GM19438 (cell line): ENCODE results near the gene PIM1.
"Not testable (repeated sequence)": the region's sequence is repeated elsewhere in the genome, so short reads cannot be mapped to it uniquely, and the experiment has no call there.

Source experiments
- ATAC-seq: cut with Tn5 transposase; IDR thresholded peaks from one replicate; pipeline ENCODE4 v1.9.1; 2021; ENCODE audit warnings: low read depth; ENCODE audit not compliant: unreplicated experiment

PIM1 gene

GRCh38 chr6:37170273-37171200 lies 585 bp downstream of the PIM1 start:
- ATAC-seq: peak; percentile 20

GRCh38 chr6:37171201-37171969 lies 1.4 kb downstream of the PIM1 start:
- ATAC-seq: no peak

- no peak for ATAC-seq
Measured at GRCh38 chr6:37171970-37172812, 2.2 kb downstream of the PIM1 start.

GRCh38 chr6:37172912-37173492 lies 3.0 kb downstream of the PIM1 start:
- no peak for ATAC-seq

DNA sequence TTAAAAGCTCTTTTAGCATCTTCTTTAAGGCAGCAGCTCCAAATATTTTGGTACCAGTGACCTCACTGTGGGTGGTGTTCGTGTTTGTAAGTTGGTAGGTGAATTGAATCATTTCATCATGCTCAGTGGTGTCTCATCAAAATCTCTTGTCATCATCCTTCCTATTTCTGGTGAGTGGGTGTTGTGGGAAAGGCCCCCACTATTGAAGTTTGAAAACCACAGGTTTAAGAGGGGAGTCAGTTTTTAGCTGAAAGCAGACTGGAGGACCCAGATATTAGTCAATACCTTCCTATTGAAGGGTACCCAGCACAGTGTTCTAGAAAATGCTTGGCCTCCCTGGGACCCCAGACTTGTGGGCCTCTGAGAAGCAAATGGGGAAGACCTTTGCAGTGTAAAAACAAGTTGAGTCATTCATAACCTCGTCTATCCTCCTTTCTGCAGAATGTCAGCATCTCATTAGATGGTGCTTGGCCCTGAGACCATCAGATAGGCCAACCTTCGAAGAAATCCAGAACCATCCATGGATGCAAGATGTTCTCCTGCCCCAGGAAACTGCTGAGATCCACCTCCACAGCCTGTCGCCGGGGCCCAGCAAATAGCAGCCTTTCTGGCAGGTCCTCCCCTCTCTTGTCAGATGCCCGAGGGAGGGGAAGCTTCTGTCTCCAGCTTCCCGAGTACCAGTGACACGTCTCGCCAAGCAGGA lies 3.7 kb downstream of the PIM1 start:
- ATAC-seq: no peak

DNA sequence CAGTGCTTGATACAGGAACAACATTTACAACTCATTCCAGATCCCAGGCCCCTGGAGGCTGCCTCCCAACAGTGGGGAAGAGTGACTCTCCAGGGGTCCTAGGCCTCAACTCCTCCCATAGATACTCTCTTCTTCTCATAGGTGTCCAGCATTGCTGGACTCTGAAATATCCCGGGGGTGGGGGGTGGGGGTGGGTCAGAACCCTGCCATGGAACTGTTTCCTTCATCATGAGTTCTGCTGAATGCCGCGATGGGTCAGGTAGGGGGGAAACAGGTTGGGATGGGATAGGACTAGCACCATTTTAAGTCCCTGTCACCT lies 4.2 kb downstream of the PIM1 start:
- ATAC-seq: no peak

- ATAC-seq: no peak
Measured at GRCh38 chr6:37174515-37175331, 4.8 kb downstream of the PIM1 start.

DNA sequence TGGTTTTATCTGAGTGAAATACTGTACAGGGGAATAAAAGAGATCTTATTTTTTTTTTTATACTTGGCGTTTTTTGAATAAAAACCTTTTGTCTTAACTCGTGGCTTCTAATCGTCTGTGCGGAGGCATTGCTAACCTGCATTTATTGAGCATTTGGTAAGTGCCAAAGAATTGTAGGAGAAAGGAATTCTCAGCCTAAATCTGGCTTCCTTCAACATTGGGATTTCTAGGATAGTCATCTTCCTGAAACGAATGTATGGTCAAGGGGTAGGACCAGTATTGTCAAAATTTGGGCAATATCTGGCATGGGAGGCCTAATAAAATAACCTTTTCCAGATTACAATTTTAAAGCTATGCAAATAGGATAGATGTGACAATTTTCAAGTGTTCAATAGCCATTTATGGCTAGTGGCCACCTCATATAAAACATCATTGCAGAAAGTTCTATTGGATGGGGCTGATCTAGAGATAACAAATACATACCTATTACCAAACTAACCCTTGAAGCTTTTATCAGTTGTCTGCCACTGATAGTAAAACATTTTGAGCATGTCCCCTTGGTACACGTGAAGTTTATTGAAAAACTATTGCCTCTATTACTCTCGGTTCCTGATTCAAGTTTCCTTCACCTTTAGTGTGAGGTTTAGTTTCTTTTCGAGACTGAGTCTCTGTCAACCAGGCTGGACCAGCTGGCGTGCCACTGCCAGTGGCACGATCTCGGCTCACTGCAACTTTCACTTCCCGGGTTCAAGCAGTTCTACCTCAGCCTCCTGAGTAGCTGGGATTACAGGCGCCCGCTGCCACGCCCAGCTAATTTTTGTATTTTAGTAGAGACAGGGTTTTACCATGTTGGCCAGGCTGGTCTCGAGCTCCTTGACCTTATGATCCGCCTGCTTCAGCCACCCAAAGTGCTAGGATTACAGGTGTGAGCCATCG lies 5.6 kb downstream of the PIM1 start:
- no peak for ATAC-seq

DNA sequence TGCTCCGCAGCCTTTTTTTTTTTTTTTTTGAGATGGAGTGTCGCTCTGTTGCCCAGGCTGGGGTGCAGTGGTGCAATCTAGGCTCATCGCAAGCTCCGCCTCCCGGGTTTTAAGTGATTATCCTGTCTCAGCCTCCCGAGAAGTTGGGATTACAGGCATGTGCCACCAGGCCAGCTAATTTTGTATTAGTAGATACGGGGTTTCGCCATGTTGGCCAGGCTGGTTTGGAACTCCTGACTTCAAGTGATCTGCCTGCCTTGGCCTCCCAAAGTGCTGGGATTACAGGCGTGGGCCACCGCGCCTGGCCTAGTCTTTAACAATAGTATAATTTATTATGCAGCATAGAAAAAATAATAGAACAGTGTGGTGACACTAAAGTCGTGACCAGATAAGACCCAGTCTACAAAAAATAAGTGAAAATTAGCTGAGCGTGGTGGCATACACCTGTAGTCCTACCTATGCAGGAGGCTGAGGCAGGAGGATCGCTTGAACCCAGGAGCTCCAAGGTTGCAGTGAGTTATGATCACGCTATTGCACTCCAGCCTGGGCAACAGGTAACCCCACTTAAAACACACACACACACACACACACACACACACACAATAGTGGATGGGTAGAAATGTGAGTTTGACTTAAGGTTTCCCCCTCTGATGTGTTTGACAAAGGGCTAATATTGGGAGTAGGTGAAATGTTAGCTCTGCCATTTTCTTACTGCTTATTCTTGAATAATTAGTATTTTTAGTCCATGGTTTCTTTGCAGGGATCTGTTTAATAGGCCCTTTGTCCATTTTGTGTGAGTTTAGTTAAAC lies 6.5 kb downstream of the PIM1 start:
- ATAC-seq: no peak

DNA sequence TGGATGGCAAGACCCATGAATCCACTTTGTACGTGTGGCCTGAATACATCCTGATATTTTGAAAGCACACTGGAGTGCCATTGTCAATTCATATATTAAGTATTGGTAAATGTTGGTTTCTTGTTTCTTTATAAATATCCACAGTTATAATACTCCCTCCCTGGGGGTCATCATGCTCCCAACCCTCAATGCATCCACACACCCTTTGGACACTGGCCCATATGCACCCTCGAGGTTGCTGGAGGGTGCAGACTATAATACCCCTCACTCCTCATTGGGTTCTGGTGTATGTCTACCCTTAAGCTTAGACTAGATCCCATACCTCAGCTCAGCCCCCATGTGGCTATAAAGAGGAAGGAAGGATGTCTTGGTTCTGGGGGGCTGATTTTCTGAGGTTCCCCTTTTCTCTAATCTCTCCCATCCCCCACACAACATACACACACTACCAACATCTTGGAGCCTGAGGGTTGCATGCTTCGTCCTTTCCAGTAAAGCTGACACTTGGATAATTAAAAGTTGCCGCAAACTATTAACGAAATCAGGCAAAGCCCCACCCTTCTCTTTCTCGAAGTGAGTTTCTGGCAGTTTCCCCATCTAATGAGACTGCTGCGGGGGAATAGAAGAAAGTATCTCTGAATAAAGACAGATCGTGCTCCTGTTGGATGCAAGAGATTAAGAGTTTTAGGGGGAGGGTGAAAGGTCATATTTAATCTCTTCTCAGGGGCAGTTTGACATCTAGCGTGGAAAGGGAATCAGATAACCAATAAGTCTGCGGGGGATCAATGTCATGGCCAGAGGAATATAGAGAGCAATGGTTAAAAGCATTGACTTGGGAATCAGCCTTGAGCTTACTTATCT lies 7.4 kb downstream of the PIM1 start:
- no peak for ATAC-seq

- ATAC-seq: no peak
Measured at GRCh38 chr6:37177935-37178517, 8.1 kb downstream of the PIM1 start.

DNA sequence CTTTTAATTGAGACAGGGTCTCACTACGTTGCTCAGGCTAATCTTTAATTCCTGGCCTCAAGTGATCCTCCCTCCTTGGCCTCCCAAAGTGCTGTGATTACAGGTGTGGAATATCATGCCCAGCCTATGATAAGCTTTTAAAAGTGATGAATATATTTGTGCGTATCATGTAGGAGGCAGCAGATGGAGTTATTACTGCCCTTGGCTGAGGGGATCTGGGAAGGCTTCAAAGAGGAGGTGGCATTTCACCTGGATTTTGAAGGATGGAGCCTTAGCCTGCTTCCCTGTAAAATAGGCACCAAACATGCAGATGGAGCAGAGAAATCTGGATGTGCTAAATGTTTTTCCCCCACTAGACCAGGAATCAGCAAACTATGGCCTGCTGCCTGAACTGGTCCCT lies 10.1 kb downstream of the PIM1 start:
- no peak for ATAC-seq

DNA sequence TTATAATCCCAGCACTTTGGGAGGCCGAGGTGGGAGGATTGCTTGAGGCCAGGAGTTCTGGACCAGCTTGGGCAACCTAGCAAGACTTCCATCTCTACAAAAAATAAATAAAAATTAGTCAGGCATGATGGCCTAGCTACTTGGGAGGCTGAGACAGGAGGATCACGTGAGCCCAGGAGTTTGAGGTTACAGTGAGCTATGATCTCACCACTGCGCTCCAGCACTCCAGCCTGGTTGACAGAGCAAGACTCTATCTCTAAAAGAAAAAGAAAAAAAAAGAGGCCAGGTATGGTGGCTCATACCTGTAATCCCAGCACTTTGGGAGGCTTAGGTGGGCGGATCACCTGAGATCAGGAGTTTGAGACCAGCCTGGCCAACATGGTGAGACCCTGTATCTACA lies 10.7 kb downstream of the PIM1 start:
- ATAC-seq: not testable (repeated sequence)

- no peak for ATAC-seq
Measured at GRCh38 chr6:37182736-37183590, 13.0 kb downstream of the PIM1 start.
